HUDEP-2 (cell line): ENCODE results near the gene LYRM4.

Experiments
- DNase-seq, 76 experiments: peaks; one replicate each; lab custom pipeline; 2025; ENCODE audit not compliant: unreplicated experiment in 76 of 76; lab: John Stamatoyannopoulos, UW

LYRM4 gene

DNA sequence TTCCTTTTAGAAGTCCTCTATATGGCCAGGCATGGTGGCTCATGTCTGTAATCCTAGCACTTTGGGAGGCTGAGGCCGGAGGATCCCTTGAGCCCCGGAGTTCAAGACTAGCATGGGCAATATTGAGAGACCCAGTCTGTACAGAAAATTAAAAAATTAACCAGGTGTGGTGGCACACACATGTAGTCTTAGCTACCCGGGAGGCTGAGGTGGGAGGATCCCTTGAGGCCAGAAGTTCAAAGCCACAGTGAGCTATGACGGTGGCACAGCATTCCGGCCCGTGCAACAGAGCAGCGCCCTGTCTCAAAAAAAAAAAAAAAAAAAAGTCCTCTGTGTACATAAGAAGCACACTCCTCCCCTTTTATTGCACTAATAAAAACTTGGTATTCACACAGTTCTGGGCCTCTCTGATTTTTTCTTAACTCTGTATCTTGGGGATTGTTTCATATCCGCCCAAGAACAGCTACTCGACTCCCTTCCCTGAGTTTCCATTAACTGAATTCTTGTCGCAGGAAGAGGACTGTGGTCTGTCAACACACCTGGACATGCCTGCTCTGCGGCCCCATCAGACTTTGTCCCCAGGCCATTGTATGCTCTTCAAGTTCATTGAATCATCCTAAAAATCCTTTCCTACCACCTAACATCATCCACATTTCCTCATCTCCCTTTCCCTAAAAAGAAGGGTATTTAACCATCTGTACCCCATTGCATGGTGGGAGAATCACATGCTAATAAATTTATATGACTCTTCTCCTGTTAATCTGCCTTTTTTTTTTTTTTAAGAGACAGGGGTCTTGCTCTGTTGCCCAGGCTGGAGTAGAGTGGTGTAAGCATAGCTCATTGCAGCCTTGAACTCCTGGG, 201.5 kb downstream of the LYRM4 start:
- DNase-seq: no peak
